GM18498 (cell line): ENCODE results near the gene MYADML2.

Experiments
- ATAC-seq: cut with Tn5 transposase; IDR thresholded peaks from one replicate; pipeline ENCODE4 v1.9.1; 2021; ENCODE audit warnings: mild to moderate bottlenecking, moderate library complexity; ENCODE audit not compliant: unreplicated experiment

The MYADML2 gene

DNA sequence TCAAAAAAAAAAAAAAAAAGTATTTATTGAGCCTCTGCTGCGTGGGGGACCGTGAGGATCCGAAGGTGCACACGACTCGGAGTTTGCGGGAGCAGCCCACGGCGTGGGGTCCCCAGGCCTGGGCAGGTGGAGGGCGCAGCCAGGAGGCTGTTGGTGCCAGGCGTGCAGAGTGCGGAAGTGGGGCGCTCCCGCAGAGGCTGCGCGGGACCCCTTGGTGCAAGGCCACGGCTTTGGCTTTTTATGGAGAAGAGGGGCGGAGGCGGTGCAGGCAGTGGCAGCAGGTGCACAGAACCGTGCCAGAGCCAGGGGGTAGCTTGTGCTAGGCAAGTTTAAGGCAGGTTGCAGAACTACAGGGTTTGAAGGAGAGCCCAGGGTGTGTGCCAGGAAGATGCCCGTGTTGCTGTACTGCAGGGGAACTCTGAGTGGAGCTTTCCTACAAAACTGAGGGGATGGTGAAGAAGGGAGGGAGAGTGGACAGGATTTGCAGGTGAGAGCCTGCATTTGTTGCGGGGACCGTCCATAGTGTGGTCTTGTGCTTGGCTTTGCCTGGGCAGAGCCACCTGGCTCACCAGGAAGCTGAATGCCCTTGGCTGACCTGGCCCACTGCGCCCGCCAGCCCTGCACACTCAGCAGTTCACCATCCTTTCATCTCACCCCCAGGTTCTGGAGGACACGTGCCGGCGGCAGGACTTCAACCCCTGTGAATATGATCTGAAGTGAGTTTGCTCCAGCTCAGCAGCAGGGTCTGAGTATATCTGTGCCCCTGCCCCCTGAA is 31.7 kb upstream of the MYADML2 start:
- ATAC-seq, result no peak

DNA sequence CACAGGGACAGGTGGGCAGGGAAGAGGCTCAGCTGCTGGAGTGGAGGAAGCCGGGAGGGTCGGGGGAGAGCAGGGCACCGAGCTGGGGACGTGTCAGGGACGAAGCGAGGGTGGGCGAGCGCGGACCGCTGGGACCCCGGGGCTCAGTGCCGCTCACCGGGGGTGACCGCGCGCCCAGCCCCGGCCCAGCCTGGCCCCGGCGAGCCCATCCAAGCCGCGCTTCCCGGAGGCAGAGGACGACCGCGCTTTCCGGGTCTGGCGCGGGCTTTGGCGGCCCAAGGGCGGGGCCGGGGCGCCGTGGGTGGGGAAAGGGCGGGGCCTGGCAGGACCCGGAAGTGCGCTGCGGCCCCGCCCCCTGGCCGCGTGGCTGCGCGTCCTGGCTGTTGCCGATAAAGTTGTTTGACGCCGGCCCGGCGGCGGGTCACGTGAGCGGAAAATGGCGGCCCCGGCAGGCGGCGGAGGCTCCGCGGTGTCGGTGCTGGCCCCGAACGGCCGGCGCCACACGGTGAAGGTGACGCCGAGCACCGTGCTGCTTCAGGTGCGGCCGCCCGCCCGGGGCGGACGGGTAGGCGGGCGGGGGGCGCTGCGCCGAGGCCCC is 30.3 kb upstream of the MYADML2 start, which contains the start of gene ASPSCR1:
Gene ASPSCR1 (plus strand): TSS at position 419 of the 598 bp plus-strand sequence. CDS start 18 bp downstream, at position 437.
- ATAC-seq, result peak; percentile 88

GRCh38 chr17:81976332-81977210 is 29.5 kb upstream of the MYADML2 start:
- peak; percentile 1 for ATAC-seq

DNA sequence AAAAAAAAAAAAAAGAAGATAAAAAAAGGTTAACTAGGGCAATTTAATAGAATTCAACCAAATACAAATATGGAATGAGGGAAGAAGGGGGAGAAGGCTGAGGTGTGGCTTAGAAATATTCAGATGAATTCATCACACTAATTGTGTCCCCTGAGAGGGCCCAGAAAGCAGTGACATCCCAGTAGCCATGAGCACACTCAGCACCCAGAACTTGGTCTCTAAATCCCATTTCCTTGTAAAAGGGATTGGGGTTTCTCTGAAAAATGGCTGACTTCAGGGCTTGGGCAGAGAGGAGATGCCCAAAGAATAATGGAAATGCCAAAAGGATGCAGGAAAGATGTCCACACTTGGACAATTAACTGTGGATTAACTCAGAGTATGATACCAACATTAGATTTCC is 26.4 kb upstream of the MYADML2 start:
- no peak for ATAC-seq

DNA sequence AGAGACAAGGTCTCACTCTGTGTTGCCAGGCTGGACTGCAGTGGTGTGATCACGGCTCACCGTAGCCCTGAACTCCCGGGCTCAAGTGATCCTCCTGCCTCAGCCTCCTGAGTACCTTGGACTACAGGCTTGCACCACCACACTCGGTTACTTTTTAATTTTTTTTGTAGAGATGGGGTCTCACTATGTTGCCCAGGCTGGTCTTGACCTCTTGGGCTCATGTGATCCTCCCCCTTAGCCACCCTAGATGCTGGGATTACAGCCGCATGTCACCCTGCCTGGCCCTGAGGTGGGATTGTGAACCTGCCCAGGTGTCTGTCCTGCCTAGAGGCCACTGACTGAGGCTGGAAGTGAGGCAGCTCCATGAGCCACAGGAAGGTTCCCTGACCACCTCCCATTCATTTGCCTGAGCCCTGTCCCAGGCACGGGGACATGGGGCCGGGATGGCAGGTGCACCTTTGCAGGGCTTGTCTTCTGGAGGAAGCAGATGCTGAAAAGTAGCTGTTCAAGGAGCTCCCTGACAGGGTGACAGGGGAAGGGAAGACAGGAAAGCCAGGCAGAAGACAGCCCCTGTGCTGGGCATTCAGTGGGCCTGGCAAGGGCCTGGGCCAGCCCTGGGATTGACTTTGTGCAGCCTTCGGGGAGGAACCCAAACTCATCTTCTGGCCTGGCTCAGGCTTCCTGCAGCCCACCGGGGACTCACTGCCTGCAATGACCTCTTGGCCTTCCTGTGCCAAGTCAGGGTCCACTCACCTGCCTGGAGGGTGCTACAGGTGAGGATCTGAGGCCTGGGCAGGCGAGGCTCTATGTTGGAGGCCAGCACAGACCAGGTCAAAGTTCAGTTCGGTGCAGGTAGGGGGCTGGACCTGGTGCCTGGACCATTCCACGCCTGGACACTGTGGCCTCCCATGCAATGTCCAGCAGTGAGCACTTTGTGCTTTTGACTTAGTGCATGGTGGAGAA is 22.1 kb upstream of the MYADML2 start:
- ATAC-seq, result no peak

DNA sequence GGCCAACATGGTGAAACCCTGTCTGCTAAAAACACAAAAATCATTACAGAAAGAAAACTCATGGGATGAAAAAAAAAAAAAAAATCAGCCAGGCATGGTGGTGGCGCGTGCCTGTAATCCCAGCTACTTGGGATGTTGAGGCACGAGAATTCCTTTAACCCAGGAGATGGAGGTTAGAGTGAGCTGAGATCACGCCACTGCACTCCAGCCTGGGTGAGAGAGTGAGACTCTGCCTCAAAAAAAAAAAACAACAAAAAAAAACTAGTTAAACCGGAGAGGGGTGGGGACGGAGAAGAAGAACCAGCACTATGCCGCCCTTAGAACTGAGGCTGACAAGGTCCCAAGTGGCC is 21.3 kb upstream of the MYADML2 start:
- no peak for ATAC-seq

GRCh38 chr17:81967533-81968395 is 20.7 kb upstream of the MYADML2 start:
- no peak for ATAC-seq

GRCh38 chr17:81967244-81967532 is 20.2 kb upstream of the MYADML2 start:
- ATAC-seq, result no peak

- no peak for ATAC-seq
Observed at GRCh38 chr17:81966343-81967243, 19.6 kb upstream of the MYADML2 start.

DNA sequence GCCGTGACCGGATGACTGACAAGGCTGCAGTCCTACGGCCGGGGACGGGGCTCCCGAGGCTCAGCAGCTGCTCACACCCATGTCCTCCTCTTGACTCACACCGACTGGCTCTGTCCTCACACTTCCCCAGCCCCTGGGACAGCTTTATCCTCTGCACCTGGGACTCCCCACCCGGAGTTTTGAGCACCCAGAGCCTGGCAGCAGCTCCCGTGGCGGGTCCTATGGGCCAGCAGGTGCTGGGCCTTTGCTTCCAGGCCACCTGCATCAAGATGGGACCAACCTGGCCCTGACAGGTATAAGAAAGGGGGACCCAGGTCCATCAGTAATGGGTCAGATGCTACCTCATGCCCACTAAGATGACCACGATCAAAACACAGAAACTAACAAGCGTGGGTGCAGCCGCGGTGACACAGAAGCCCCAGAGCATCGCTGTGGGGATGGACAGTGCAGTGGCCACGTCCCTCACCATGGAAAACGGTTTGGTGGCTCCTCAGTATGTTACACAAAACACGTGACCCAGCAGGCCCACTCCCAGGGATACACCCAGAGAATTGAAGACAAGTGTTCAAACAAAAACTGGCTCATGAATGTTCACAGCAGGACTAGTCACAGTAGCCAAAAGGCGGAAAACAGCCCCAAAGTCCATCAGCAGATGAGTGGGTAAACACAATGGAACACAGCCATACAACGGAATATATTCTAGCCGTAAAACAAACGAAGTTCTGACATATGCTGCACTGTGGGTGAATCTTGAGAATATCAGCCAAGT is 17.2 kb upstream of the MYADML2 start:
- no peak for ATAC-seq

DNA sequence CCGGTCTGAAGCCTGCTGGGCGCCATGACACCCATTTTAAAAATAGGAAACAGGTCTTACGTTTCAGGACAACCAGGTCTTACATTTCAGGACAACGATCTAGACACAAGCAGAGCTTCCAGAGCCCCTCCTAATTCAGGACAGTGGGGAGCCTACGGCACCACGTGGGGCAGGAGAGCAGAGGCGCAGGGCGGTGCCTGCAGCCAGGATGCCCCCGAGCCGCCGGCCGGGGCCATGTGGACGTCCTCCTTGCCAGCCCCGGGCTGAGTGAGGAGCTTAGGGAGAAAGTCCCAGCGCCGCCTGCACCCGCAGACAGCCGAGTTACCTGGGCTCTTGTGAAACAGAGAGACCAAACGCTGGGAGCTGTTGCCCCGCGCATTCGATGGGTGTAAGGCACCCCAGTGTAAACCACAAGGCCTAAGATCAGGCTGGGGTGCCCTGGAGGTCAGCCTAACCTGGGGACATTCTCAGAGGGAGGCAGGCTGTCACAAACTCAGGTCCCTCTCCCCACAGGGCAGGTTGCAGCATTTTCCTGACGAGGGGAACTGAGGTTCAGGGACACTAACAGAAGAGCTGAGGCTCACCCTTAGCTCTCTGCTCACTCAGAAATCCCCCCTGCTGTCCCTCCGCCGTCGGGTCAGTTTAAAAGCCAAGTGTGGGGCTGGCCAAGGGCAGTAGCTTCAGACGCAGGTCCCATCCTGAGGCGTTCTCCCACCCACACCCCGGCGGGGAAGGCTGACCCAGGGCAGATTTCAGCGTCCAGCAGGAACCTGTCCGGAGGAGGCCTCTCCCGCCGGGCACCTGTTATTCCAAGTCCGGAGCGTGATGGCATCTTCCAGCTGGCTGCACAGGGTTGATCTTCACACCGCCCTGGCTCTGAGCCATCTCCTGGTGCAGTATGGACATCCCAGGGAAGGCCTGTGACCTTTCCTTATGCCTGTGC is 15.7 kb upstream of the MYADML2 start:
- ATAC-seq, result no peak

- no peak for ATAC-seq
Observed at GRCh38 chr17:81961521-81962498, 14.8 kb upstream of the MYADML2 start.

GRCh38 chr17:81961087-81961511 is 14.1 kb upstream of the MYADML2 start, which contains the start of gene NOTUM:
Gene NOTUM, minus strand, starts transcription at chr17:81961187. Its CDS starts 278 bp downstream, at chr17:81960909.
- no peak for ATAC-seq

DNA sequence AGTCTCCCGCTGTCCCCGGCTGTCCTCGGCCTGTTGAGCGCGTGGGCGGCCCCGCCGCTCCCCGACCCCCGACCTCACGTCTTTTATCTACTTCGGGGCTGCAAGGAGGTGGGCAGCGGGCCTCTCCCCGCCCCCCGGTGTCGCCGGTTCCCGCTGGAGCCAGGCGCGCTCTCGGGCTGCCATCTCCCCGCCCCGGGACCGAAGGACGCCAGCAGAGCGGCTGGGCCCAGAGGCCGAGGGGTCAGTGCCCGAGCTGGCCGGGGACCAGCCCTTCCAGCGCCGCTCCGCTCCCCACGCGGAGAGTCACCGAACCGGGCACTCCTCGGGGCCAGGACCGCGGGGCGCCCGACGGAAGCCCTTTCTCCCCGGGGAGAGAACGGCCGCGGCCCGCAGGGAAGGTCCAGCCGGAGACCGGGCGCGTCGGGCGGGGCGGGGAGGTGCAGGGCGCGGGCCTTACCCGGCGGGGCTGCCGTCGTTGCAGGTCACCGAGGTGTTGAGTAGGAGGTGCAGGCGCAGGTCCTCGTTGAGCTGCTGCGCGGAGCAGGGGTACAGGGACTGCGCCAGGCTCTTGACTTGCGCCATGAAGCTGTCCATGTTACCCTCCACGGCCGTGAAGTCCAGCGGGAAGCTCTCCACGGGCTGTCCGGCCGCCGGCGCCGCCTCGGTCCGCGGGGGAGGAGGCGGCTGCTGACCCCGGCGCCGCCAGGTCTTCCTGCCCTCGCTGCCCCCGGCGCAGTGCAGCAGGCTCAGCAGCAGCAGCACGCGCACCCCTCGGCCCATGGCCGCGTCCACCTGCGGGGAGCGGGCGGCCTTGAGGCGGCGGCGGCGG is 13.3 kb upstream of the MYADML2 start:
- no peak for ATAC-seq
